DMS79 (cell line): ENCODE results near the gene BRWD1.

ENCODE experiments used
- DNase-seq: peaks from one replicate; lab custom pipeline; 2025; lab: John Stamatoyannopoulos, UW

The BRWD1 gene

DNA sequence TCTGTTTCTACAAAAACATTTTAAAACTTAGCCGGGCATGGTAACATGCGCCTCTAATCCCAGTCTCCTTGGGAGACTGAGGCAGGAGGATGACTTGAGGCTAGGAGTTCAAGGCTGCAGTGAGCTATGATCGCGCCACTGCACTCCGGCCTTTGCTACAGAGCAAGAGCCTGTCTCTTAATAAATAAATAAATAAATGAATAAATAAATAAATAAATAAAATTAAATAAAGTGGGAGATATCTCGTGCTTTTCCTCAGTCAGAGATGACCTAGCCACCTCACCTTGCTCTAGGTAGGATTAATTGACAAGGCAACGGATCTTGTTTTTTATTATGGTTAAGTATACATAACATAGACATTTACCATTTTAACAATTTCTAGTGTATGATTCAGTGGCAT, 14.3 kb upstream of the BRWD1 start:
- no peak for DNase-seq

DNA sequence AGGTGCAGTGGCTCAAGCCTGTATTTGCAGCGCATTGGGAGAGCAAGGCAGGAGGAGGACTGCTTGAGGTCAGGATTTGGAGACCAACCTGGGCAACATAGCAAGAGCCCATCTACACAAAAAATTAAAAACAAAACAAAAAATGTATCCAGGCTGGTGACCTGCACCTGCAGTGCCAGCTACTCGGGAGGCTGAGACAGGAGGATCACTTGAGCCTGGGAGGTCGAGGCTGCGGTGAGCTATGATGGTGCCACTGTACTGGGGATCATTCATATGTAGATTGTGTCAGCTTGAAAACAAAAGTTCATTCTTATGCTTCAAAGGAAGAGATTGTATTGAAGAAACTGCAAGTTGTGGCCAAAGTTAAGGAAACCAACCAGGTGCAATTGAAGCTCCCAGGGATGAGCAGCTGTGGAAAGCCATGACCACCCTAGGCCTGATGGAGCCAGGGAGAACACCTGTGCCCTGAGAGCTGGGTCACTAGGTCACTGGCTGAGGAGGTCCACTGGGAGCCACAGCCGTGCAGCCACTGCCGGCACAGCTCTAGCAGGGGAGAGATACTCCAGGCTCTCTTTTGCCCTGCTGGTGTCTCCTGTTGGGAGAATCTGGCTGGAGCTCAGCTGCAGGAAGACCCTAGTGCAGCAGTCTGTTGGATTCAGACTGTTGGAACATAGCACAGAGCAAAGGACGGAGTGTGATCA, 13.3 kb upstream of the BRWD1 start:
- no peak for DNase-seq

DNA sequence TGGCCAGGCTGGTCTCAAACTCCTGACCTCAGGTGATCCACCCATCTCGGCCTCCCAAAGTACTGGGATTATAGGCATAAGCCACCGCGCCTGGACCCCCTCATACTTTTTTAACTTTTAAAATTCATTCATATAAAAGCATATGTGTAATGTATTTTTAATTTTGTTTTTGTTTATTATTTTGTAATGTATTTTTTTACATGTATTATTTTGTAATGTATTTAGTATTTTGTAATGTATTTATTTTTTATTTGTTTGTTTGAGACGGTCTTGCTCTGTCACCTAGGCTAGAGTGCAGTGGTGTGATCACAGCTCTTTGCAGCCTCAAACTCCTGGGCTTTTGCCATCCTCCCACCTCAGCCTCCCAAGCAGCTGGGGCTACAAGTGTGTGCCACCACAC, 12.0 kb upstream of the BRWD1 start:
- DNase-seq, result no peak

DNA sequence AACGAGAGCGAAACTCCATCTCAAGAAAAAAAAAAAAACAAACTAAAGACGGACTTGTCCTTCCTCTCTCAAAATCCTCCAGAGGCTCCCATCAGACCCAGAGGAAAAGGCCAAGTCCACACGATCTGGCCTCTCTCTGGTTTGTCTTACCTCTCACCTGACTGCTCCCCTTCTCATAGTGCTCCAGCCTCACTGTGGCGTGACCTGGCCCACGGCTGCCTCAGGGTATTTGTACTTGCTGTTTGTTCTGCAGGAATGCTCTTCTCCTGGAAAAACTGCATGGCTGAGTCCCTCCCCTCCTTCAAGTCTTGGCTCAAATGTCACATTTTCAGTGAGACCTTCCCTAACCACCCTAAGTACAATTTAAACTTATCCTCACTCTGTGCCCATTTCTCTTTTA, 8.0 kb upstream of the BRWD1 start:
- DNase-seq, result no peak

DNA sequence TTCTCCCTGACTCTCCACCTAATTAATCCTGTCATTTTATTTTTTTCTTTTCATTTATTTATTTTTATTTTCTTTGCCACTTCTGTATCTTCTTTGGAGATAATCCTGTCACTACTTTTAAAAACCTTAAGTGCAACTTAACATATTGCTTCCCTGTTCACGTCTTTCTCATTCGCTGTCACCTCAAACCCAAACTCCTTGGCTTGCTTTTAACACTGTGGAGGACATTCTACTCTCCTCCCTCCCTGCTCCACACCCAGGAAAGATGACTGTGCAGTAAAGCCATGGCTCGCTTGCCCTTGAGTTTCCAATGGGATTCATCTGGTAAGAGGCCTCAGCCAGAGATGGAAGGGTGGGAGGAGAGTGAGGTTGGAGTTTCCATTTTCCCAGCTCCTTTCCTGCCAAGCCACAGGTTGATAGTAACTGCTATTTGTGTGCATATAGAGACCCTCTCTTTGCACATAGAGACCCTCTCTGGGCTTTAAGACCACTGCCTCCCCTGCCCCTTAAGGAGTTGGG, 6.4 kb upstream of the BRWD1 start:
- no peak for DNase-seq

DNA sequence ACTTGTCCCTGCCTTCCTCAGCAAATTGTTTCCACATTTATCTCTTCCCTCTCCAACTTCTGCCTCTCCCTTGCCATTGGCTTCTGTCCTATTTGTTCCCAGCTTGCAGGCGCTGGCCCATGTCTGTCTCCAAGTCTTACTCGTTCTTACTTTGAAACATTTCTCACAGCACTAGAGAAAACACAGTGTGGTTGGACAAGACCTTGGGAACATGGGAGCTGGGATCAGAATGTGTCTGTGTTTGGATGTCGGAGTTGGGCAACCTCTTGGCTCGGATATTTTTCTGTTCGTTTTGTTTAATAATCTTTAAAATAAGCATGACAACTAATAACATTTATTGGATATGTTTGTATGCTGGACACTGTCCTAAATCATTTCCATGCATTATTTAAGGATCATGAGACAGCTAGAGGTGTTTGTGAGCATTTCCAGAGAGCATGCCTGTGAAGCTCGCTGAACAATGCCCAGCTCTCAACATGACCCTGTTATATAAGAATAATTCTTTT, 5.9 kb upstream of the BRWD1 start:
- DNase-seq, result no peak

DNA sequence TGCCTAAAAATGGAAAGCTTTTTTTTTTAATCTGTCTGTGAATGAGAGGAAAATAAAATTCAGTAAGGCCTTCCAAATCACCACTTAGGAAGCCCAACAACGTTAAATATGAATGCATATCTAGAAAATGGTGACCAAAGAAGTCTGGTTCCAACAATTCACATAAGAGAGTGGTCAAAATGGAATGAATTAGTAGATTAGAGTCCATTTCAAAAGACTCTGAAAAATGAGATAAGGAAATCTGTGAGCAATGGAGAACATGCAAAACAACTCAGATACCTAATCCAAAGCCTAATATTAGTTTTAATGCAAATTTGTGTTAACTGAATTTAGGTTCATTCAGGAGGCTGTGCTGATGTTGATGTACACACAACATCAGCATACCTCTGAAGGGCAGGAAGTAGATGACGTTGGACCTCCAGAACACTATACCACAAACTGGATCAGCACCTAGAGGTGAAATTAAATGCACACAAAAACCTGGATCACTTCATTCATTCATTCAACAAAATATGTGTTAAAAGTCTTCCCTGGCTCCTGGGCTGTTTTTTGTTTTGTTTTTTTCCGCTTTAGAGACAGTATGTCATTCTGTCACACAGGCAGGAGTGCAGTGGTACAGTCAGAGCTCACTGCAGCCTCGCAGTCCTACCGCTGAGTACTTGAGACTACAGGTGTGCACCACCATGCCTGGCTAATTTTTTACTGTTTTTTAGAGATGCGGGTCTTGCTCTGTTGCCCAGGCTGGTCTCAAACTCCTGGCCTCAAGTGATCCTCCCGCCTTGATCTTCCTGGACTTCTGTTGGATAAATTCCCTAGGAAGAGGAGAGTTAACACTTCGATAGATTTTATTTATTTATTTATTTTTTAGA, 4.9 kb upstream of the BRWD1 start:
- DNase-seq, result no peak

DNA sequence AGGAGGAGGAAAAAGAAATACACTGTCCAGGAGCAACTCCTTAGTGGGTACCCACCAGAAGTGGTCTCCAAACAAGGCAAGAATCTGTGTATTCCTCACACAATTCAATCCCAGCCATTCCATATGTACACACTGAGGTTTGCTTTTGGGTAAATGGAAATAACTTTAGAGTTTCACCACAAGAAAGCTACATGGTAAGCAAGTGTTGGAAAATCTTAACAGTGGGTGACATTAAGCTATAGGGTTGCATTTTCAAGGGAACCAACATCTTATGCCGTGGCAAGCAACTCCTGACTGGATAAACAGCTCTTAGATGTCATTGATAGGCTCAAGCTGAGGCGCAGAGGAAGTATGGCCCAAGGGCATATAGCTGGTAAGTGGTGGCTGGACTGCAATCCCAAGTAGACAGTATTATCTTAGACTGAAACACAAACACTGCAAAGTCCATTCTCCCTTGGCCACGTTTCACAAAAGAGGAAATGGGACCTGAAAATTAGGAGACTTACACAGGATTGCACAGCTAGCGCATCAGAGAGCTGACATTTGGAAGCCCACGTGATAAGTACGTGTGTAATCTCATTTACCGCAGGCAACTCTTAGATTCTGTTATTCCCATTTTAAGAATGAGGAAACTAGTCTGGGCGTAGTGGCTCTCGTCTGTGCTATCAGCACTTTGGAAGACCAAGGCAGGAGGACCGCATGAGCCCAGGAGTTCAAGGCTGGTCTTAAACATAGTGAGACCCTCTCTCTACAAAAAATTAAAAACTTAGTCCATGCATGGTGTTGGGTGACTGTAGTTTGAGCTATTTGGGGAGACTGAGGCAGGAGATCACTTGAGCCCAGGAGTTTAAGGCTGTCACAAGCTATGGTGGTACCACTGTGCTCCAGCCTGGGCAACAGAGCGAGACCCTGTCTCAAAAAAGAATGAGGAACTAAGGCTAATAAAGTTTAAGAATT, 4.0 kb upstream of the BRWD1 start:
- DNase-seq, result no peak

DNA sequence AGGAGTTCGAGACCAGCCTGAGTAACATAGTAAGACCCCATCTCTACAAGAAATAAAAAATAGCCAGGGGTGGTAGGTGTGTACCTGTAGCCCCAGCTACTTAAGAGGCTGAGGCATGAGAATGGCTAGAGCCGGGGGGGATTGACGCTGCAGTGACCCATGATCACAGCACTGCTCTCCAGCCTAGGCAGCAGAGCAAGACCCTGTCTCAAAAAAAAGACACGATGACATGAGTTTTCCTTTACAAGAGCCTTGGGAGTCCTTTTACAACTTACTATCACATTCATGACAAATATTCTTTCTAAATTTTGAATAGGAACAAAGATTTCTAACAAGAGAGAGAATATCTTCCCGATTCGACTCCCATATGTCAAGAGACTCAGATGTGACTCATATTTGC, 3.3 kb upstream of the BRWD1 start:
- DNase-seq, result no peak

DNA sequence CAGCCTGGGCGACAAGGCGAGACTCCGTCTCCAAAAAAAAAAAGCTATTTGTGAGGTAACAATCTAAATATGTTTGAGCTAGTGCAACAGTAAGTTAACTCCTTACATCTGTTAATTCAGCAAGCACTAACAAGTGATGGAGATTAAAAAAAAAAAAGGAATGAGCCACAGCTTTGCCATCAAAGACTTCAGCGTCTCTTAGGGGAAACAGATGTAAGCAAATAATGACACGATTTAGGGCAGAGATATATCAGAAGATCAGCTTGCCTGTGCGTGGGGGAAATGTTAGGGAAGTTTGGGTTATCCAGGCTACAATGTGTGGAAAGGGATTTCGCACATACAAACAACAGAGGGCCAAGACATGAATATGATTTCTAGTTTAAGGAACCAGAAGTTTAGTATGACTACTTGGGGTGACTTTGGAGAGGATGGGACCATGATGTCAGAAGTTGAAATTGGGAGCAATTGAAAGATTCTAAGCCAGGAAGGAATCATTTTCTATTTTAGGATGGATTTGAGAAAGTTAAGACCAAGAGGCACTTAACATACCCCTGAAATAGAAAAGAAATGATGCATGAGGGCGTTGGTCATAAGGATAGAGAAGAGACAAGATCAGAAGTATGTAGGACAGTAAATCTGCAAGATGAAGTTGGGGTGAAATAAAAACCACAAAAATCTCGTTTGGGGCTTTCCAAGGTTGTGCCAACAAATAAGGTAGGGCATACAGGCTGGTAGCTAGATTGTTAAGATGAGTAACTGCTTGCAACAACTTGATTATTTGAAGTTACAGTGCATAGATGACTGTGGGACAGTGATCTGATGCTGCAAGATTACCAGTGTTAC, 2.4 kb upstream of the BRWD1 start:
- no peak for DNase-seq

DNA sequence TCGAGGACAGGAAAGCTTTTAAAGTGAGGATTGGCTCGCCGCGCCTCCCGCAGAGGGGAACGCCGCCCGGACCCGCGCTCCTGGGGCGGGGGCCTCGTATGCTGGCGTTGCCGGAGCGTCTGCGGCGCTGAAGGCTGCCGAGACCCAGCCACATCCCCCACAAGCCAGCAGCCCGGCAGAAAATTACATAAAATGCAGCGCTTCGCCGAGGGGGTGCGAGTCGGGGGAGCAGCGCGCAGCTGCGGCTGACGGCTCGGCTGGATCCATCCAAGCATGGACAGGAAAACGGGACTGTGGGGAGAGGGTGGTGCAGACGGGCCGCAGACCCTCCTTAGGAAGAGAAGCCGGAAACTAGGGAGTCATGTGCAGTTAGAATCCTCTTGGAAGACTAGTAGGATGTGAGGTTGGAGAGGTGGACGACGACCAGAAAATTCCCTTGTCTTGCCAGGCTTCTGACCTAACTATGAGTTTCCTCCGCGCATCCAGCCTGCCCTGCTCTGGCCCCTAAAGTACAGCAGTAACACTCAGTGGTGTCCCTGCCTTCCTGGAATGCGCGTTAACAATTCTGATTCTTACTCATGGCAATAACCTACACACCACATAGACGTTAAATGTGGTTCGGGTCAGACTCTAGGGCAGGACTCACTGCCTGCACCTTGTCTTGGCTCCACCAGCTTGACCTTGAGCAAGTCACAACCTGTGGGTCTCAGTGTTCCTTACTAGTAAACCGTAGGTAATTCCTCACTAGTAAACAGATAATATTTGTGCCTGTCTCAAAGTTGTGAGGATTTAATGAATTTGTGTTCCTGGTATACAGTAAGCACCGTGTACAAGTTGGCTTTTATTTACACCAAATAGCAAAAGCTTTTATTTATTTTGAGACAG, 953 bp upstream of the BRWD1 start:
- DNase-seq, result no peak

DNA sequence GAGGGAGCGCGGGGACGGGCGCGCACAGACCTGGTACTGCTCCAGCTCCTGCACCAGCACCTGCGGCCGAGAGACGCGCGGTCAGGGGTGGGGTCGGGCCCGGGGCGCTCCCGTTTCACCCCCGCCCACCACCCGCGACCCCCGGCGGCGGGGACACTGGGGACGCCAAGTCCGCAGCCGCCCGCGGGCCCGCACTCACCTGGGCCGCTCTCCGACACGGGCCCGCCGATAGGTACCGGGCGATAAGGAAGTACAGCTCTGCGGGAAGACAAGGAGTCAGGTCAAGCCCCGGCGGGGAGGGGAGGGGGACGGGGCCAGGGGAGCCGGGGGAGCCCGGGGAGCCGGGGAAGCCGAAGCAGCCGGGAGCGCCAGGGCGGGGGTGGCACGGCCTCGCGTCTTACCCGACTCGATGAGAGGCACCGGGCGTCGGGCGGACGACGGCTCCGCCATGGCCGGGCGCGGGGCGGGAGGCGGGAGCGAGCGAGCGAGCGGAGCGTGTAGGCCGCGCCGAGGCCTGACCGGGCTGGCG, 326 bp downstream of the BRWD1 start:
- DNase-seq, result no peak

DNA sequence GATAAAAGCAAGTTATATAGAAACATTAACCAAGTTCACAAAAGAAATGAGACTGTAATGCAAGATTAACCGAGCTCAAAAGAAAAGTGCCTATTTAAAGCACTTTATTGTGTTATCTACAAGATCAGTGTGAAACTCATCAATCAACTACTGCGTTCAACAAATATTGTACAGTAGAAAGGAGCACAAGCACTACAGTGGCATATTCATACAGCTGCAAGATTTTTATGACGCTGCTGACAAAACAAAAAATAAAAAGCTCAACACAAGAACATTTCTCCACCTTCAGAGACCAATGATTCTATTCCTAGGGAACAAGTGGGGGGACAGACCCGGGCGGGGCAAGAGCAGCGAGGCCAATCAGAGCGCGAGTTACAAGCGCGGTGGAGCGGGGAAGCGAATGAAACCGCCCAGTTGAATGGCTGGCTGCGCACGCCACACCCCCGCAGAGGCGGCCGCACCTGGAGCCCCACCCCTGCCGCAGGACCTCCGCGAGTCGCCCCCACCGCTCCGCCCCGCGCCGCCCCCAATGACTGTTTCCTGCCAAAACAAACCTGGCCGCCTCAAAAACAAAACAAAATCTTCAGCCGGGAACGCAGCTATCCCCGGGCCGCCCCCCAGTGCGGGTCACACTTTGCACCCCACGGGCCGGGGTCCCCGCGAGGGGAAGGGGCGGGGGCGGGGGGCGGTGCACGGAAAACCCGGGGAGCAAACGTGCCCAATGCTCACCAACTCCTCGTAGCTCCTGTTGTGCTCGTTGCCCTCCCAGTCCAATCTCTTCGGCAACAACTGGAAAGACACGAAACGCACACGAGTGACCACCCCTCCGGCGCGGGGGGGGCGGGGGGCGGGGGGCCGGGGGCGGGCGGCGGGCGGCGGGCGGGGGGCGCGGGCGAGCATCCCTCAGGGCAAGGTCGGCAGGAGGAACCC, 1.1 kb downstream of the BRWD1 start:
- peak; percentile 60 for DNase-seq

DNA sequence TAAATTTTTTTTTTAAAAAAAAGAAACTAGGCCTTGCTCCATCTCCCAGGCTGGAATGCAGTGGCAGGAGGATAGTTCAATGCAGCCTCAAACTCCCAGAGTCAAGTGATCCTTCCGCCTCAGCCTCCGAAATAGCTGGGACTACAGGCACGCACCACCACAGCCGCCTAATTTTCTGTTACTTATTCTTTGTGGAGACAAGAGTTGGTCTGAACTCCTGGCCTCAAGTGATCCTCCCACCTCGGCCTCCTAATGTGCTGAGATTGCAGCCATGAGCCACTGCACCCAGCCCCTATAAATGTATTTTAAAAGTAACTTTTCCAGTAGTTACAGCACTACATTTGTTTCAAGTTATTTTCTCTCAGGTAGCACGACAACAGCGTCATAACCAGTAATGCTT, 2.3 kb downstream of the BRWD1 start:
- DNase-seq, result no peak

DNA sequence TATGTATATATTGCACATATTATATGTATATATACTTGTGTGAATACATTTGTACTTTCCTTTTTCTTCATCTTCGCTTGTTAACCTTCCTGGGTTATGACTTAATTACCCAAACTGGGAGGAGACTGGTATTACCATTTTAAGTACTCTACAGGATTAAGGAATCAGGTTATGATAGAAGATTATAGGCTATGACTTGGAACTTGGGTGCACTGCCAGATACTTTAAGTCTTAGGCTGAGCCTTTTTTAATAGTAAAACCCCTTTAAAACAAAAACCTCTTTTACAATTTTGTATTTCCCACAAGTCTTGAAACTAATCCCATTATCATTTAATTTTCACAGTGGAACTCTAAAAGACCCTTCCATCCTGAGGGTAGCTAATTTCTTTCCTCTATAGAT, 6.0 kb downstream of the BRWD1 start:
- no peak for DNase-seq

DNA sequence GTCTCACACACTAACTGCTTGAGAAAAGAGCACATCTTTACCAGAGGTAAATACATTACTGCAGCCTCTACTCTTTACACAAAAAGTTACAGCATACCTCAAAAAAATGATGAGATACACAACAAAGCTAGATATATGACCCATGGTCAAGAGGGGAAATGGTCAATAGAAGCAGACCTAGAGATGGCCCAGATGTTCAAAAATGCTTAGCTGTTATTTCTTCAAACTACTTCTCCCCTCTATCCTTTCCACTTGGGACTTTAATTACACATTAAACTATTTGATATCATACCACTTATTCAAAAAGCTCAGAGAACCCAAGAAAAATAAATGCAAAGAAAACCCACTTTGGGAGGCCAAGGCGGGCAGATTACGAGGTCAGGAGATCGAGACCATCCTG, 12.8 kb downstream of the BRWD1 start:
- no peak for DNase-seq

DNA sequence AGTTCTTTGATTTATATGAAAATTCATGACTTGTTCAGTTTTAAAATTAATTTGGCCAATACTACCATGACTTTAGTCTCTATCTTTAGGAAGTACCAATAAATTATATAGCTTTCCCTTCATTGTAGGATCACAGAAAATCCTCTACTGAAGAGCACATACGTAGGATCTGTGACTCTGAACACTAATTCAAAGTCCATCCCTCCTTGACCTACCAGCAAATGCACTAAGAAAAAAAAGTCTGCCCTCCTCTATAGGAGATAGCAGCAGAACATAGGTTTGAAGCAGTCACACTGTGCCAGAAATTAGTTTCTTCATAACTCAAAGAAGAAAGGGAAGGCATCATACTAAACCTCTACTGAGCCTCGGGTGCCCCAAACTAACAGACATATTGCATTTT, 16.5 kb downstream of the BRWD1 start:
- no peak for DNase-seq

DNA sequence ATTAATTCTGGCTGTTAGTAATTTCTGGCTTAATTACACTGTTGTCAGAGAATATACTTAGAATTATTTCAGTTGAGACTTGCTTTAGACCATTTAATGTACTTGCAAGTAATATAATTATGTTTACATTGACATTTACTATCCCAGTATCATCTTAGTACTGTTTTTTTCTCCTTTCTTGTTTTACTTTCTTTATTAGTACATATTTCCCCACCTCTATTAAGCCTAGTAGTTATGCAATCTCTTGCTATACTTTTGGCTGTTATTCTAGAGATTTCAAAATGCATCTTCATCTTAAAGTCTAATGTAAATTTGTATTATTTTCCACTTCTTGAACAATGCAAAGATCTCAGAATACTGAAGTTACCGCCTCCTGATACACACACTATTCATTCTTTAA, 24.4 kb downstream of the BRWD1 start:
- DNase-seq, result no peak

DNA sequence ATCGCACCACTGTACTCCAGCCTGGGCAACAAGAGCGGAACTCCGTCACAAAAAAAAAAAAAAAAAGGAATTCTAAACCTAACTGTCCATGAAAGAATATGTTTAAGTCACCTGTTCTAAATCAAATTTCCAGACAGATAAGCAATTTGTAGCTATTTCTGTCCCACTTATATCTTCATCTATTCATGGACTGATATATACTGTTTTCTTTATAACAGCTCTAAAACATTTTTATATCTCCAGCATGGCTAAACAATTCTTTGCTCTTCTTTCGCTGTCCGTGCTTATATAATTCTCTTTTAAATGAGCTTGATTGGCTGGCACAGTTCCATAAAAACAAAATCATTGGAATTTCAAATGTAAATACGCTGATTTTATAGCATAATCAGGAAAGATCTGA, 30.5 kb downstream of the BRWD1 start:
- no peak for DNase-seq
